MCF 10A (cell line): ENCODE data around the gene EXOC6. TPM values are rescaled to one million over a fixed set of nuclear protein-coding genes. Genes with fewer than 3 reads are reported as not detected.

Experiments
- BruUV-seq: library from RNA; stranded (reverse); fragments of 400-500 nt; replicated peaks from 2 replicates; lab custom pipeline; 2021; lab: Mats Ljungman, UMichigan
- CTCF ChIA-PET: fragments of 300-600 bp; sonication (Branson Sonifier 250); formaldehyde crosslinking; extraction: SDS; loops from one replicate; lab custom pipeline; 2021; ENCODE audit warnings: antibody characterized with exemption, inconsistent platforms; lab: Yijun Ruan, JAX
- POLR2A ChIA-PET: fragments of 300-600, 350-650 bp; sonication (Branson Sonifier 250); formaldehyde crosslinking; extraction: SDS; loops from one replicate; lab custom pipeline; 2020; ENCODE audit warnings: antibody characterized with exemption, inconsistent platforms; lab: Yijun Ruan, JAX
- DNase-seq: peaks from one replicate; pipeline ENCODE4 v3.0.0-alpha.2; 2018; ENCODE audit not compliant: unreplicated experiment
- H3K27ac Mint-ChIP-seq: one replicate; pipeline ENCODE4 v1.8.0; 2022; ENCODE audit warnings: mild to moderate bottlenecking, low read depth, mixed read lengths; ENCODE audit not compliant: unreplicated experiment
- H3K27me3 Mint-ChIP-seq: one replicate; pipeline ENCODE4 v1.8.0; 2022; ENCODE audit warnings: mixed read lengths; ENCODE audit not compliant: insufficient read depth, unreplicated experiment
- H3K36me3 Mint-ChIP-seq: one replicate; pipeline ENCODE4 v1.8.0; 2022; ENCODE audit warnings: mild to moderate bottlenecking, moderate library complexity, mixed read lengths; ENCODE audit not compliant: insufficient read depth, unreplicated experiment
- H3K4me1 Mint-ChIP-seq: one replicate; pipeline ENCODE4 v1.8.0; 2022; ENCODE audit warnings: mixed read lengths; ENCODE audit not compliant: insufficient read depth, unreplicated experiment
- H3K4me3 Mint-ChIP-seq: one replicate; pipeline ENCODE4 v1.8.0; 2022; ENCODE audit warnings: mild to moderate bottlenecking, moderate library complexity, mixed read lengths; ENCODE audit not compliant: unreplicated experiment
- H3K9me3 Mint-ChIP-seq: one replicate; pipeline ENCODE4 v1.8.0; 2022; ENCODE audit warnings: mixed read lengths; ENCODE audit not compliant: unreplicated experiment
- CTCF ChIP-seq: fragments of 200-600 bp; IDR thresholded peaks from one replicate; pipeline ENCODE4 v1.8.0; 2022; ENCODE audit warnings: antibody characterized with exemption, mild to moderate bottlenecking; ENCODE audit not compliant: unreplicated experiment
- intact Hi-C: fragments of 100-400 bp; cut with micrococcal nuclease; formaldehyde crosslinking; loops from 2 replicates; pipeline ENCODE4 v1.14.1; 2022
- total RNA-seq: library from RNA; stranded (reverse); gene quantifications from 2 replicates; pipeline ENCODE4 v1.2.3, GENCODE V29; 2022

Gene EXOC6
- total RNA-seq, 1 experiment from 2014 or later = 6.6 TPM

- Mint-ChIP-seq H3K4me3 (no peak overlapping the region), H3K36me3 (peaks cover 6% of the 10 kb centered on the region), H3K9me3 (no peaks in the 10 kb centered on the region), H3K4me1 (no peaks in the 10 kb centered on the region), H3K27me3 (peaks cover 3% of the 10 kb centered on the region), H3K27ac (no peak overlapping the region)
- no peak for DNase-seq
- CTCF ChIA-PET = no interaction called here
- intact Hi-C loops = no loop called here
- TF ChIP-seq CTCF = no peak
- no TSS peak for BruUV-seq
- POLR2A ChIA-PET = no interaction called here
Measured at GRCh38 chr10:93061594-93062513, 213.5 kb downstream of the EXOC6 start.

- H3K27ac Mint-ChIP-seq = no peak overlapping the region
- H3K9me3 Mint-ChIP-seq = no peaks in the 10 kb centered on the region
- POLR2A ChIA-PET = no interaction called here
- peaks cover 11% of the 10 kb centered on the region for H3K27me3 Mint-ChIP-seq
- peaks cover 6% of the 10 kb centered on the region for H3K36me3 Mint-ChIP-seq
- CTCF ChIA-PET = no interaction called here
- peak; percentile 27 for TF ChIP-seq CTCF
- no TSS peak for BruUV-seq
- no peak overlapping the region for H3K4me3 Mint-ChIP-seq
- H3K4me1 Mint-ChIP-seq = no peaks in the 10 kb centered on the region
- no peak for DNase-seq
- intact Hi-C loops = no loop called here
Measured at GRCh38 chr10:93062514-93063143, 214.3 kb downstream of the EXOC6 start.

- intact Hi-C loops = no loop called here
- peaks cover 17% of the 10 kb centered on the region for H3K27me3 Mint-ChIP-seq
- H3K4me1 Mint-ChIP-seq = no peaks in the 10 kb centered on the region
- POLR2A ChIA-PET = interaction anchor here (0.7 kb wide), 1 partner anchor 826 kb away, joined by 3 read pairs; no protein-coding TSS in a partner anchor
- no peak overlapping the region for H3K27ac Mint-ChIP-seq
- no peak for TF ChIP-seq CTCF
- no TSS peak for BruUV-seq
- no peak for DNase-seq
- H3K4me3 Mint-ChIP-seq = no peak overlapping the region
- H3K9me3 Mint-ChIP-seq = no peaks in the 10 kb centered on the region
- peaks cover 6% of the 10 kb centered on the region for H3K36me3 Mint-ChIP-seq
- CTCF ChIA-PET = interaction anchor here (0.6 kb wide), 2 partner anchors 57 to 294 kb away, joined by 3 read pairs; no protein-coding TSS in a partner anchor
Measured at GRCh38 chr10:93063144-93063976, 215.0 kb downstream of the EXOC6 start.
